Astrocyte (in vitro differentiated cells and primary cell): Measurements from ENCODE around the gene PIGL. TPM values are rescaled to one million over a fixed set of nuclear protein-coding genes. Genes with fewer than 3 reads are reported as not detected.

Source experiments
- DNase-seq: peaks from one replicate; pipeline ENCODE4 v3.0.0-alpha.2; 2010; ENCODE audit warnings: low read depth
- FAIRE-seq: peaks from 2 replicates; lab custom pipeline; 2011; peaks lifted over from hg19 to GRCh38; lab: Jason Lieb, UNC
- H2AFZ ChIP-seq: 2 replicates; pipeline ENCODE4 v1.6.0; 2012; ENCODE audit warnings: low read depth, low read length, inconsistent platforms
- H3K27ac ChIP-seq: 2 replicates; pipeline ENCODE4 v1.5.1; 2011; ENCODE audit warnings: low read depth, low read length, inconsistent platforms
- H3K27me3 ChIP-seq: 2 replicates; pipeline ENCODE4 v1.6.0; 2011; ENCODE audit warnings: low read length, inconsistent platforms; ENCODE audit not compliant: insufficient read depth
- H3K36me3 ChIP-seq: 2 replicates; pipeline ENCODE4 v1.5.1; 2011; ENCODE audit warnings: low read length, inconsistent platforms; ENCODE audit not compliant: insufficient read depth
- H3K4me1 ChIP-seq: 2 replicates; pipeline ENCODE4 v1.5.1; 2011; ENCODE audit warnings: low read length, inconsistent platforms; ENCODE audit not compliant: insufficient read depth
- H3K4me2 ChIP-seq: 2 replicates; pipeline ENCODE4 v1.6.0; 2012; ENCODE audit warnings: low read length, inconsistent platforms
- H3K4me3 ChIP-seq: 2 replicates; pipeline ENCODE4 v1.5.1; 2011; ENCODE audit warnings: low read depth, mild to moderate bottlenecking, low read length, inconsistent platforms; ENCODE audit not compliant: insufficient read depth
- H3K79me2 ChIP-seq: 2 replicates; pipeline ENCODE4 v1.6.0; 2012; ENCODE audit warnings: mild to moderate bottlenecking, low read length, inconsistent platforms; ENCODE audit not compliant: insufficient read depth
- H3K9ac ChIP-seq: 2 replicates; pipeline ENCODE4 v1.6.0; 2012; ENCODE audit warnings: mild to moderate bottlenecking, low read length, inconsistent platforms
- H3K9me3 ChIP-seq: 2 replicates; pipeline ENCODE4 v1.5.1; 2012; ENCODE audit warnings: low read depth, mild to moderate bottlenecking, low read length, inconsistent platforms; ENCODE audit not compliant: insufficient read depth
- H4K20me1 ChIP-seq: 2 replicates; pipeline ENCODE4 v1.6.0; 2012; ENCODE audit warnings: low read length, inconsistent platforms; ENCODE audit not compliant: insufficient read depth
- H3K27ac Mint-ChIP-seq: one replicate; pipeline ENCODE4 v1.8.0; 2021; ENCODE audit warnings: mild to moderate bottlenecking, mixed read lengths; ENCODE audit not compliant: unreplicated experiment
- H3K27me3 Mint-ChIP-seq: one replicate; pipeline ENCODE4 v1.8.0; 2021; ENCODE audit warnings: low read depth, mixed read lengths; ENCODE audit not compliant: unreplicated experiment
- H3K36me3 Mint-ChIP-seq: one replicate; pipeline ENCODE4 v1.8.0; 2021; ENCODE audit warnings: low read depth, mixed read lengths; ENCODE audit not compliant: unreplicated experiment
- H3K4me1 Mint-ChIP-seq: one replicate; pipeline ENCODE4 v1.8.0; 2021; ENCODE audit warnings: low read depth, mixed read lengths; ENCODE audit not compliant: unreplicated experiment
- H3K4me3 Mint-ChIP-seq: one replicate; pipeline ENCODE4 v1.8.0; 2021; ENCODE audit warnings: mild to moderate bottlenecking, moderate library complexity, mixed read lengths; ENCODE audit not compliant: unreplicated experiment
- H3K9me3 Mint-ChIP-seq: one replicate; pipeline ENCODE4 v1.8.0; 2021; ENCODE audit warnings: mild to moderate bottlenecking, mixed read lengths; ENCODE audit not compliant: unreplicated experiment
- EZH2 ChIP-seq: IDR thresholded peaks from 2 replicates; pipeline ENCODE4 v1.6.1; 2012; ENCODE audit warnings: mild to moderate bottlenecking, low read length, inconsistent platforms; ENCODE audit not compliant: insufficient read depth
- total RNA-seq: library from RNA; stranded (reverse); gene quantifications from 2 replicates; pipeline ENCODE4 v1.2.1, GENCODE V29; 2021
- TF ChIP-seq, protein P1 (sequence below): IDR thresholded peaks from 2 replicates; pipeline ENCODE4 v1.5.1; 2011; ENCODE audit warnings: low read depth, mild to moderate bottlenecking, inconsistent platforms, low read length, moderate library complexity; ENCODE audit not compliant: insufficient read depth

The PIGL gene
- total RNA-seq, 1 donor from 2014 or later, result 21.9 TPM

DNA sequence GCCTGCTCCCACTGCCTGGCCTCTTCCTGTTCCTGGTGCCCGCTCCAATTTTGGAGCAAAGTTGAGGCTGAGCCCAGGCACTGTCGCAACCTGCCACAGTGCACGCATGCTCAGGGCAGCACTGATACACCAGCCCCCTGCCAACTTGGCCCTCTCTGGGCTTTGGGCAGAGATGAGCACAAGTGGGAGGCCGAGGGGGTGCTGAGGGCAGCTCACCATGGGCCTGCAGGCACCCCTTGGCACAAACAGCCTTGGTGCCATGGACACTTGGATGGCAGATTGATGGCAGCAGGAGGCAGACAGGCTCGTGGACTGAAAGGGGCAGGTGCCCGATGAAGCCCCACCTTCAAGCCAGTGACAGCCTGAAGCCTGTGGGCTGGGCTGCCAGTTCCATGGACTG, 42.9 kb downstream of the PIGL start:
- Mint-ChIP-seq H3K4me3 (no peak overlapping the region), H3K9me3 (no peaks in the 10 kb centered on the region), H3K4me1 (peaks cover 8% of the 10 kb centered on the region), H3K27ac (no peak overlapping the region), H3K27me3 (no peaks in the 10 kb centered on the region), H3K36me3 (peaks cover 5% of the 10 kb centered on the region)
- H3K4me2 ChIP-seq, result no peak overlapping the region
- no peaks in the 10 kb centered on the region for H3K36me3 ChIP-seq
- H2AFZ ChIP-seq, result no peak overlapping the region
- peaks cover 7% of the 10 kb centered on the region for H3K79me2 ChIP-seq
- no peak overlapping the region for H3K4me3 ChIP-seq
- no peak for DNase-seq
- peaks cover 3% of the 10 kb centered on the region for H3K9me3 ChIP-seq
- H4K20me1 ChIP-seq, result no peaks in the 10 kb centered on the region
- TF ChIP-seq, protein P1, sequence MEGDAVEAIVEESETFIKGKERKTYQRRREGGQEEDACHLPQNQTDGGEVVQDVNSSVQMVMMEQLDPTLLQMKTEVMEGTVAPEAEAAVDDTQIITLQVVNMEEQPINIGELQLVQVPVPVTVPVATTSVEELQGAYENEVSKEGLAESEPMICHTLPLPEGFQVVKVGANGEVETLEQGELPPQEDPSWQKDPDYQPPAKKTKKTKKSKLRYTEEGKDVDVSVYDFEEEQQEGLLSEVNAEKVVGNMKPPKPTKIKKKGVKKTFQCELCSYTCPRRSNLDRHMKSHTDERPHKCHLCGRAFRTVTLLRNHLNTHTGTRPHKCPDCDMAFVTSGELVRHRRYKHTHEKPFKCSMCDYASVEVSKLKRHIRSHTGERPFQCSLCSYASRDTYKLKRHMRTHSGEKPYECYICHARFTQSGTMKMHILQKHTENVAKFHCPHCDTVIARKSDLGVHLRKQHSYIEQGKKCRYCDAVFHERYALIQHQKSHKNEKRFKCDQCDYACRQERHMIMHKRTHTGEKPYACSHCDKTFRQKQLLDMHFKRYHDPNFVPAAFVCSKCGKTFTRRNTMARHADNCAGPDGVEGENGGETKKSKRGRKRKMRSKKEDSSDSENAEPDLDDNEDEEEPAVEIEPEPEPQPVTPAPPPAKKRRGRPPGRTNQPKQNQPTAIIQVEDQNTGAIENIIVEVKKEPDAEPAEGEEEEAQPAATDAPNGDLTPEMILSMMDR, result no peak
- no peak for TF ChIP-seq EZH2
- no peak overlapping the region for H3K27ac ChIP-seq
- H3K27me3 ChIP-seq, result no peaks in the 10 kb centered on the region
- no peak overlapping the region for H3K9ac ChIP-seq
- no peak for FAIRE-seq
- peaks cover 7% of the 10 kb centered on the region for H3K4me1 ChIP-seq

DNA sequence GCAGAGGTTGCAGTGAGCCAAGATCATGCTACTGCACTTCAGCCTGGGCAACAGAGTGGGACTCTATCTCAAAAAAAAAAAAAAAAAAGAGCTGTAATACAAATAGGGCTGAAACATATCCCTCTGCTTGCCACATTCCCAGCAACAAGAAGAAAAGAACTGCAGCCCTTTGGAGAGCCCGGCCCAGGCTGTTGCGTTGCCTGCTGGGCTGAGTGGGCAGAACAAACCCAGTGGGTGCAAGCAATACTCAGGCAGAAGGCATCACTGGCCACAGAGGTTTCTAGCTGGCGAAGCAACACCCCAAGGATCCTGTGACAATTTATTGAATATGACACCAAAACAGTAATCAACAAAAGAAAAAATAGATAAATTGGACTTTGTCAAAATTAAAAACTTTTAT, 44.0 kb downstream of the PIGL start:
- FAIRE-seq (no peak), DNase-seq (no peak)
- Mint-ChIP-seq H3K27ac (peak overlapping the region; percentile 47), H3K4me3 (no peak overlapping the region), H3K4me1 (peaks cover 1% of the 10 kb centered on the region), H3K36me3 (peaks cover 8% of the 10 kb centered on the region), H3K9me3 (no peaks in the 10 kb centered on the region), H3K27me3 (no peaks in the 10 kb centered on the region)
- Histone ChIP-seq H3K4me2 (no peak overlapping the region), H3K27me3 (no peaks in the 10 kb centered on the region), H3K36me3 (no peaks in the 10 kb centered on the region), H3K9ac (no peak overlapping the region), H3K9me3 (peaks cover 3% of the 10 kb centered on the region), H4K20me1 (no peaks in the 10 kb centered on the region), H2AFZ (no peak overlapping the region), H3K4me1 (no peaks in the 10 kb centered on the region), H3K27ac (no peak overlapping the region), H3K4me3 (no peak overlapping the region), H3K79me2 (peaks cover 7% of the 10 kb centered on the region)
- TF ChIP-seq, protein P1, result no peak
- no peak for TF ChIP-seq EZH2

DNA sequence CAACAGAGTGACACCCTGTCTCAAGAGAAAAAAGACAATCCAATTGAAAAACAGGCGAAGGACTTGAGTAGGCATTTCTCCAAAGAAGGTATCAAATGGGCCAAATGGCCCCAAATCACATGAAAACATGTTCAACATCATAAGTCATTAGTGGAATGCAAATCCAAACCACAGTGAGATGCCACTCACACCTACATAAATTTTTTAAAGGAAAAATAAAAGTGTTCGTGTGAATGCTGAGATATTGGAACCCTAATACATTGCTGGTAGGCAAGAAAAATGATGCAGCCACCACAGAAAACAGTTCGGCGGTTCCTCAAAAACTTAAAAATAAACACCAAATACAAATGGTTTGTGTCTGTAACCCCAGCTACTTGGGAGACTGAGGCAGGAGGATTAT, 45.2 kb downstream of the PIGL start:
- Histone ChIP-seq H3K4me1 (no peaks in the 10 kb centered on the region), H2AFZ (no peak overlapping the region), H3K9ac (no peak overlapping the region), H3K27ac (no peak overlapping the region), H3K79me2 (peaks cover 4% of the 10 kb centered on the region), H4K20me1 (no peaks in the 10 kb centered on the region), H3K4me3 (no peak overlapping the region), H3K36me3 (no peaks in the 10 kb centered on the region), H3K27me3 (no peaks in the 10 kb centered on the region), H3K9me3 (peaks cover 3% of the 10 kb centered on the region), H3K4me2 (no peak overlapping the region)
- Mint-ChIP-seq H3K27ac (no peak overlapping the region), H3K4me1 (peaks cover 1% of the 10 kb centered on the region), H3K9me3 (no peaks in the 10 kb centered on the region), H3K27me3 (no peaks in the 10 kb centered on the region), H3K4me3 (no peak overlapping the region), H3K36me3 (peaks cover 8% of the 10 kb centered on the region)
- FAIRE-seq, result no peak
- DNase-seq, result peak; percentile 68
- TF ChIP-seq, protein P1, result no peak
- no peak for TF ChIP-seq EZH2
